ELF-1 (cell line): ENCODE measurements around the gene KAZN.
A peak's percentile ranks its signal among the peaks of the same experiment; 100 is the strongest.

Experiments used
- DNase-seq: peaks from one replicate; pipeline ENCODE4 v3.0.0-alpha.2; 2016; ENCODE audit warnings: low read depth, low spot score

The KAZN gene

GRCh38 chr1:14712136-14712535 lies 113.7 kb downstream of the KAZN start:
- no peak for DNase-seq

DNA sequence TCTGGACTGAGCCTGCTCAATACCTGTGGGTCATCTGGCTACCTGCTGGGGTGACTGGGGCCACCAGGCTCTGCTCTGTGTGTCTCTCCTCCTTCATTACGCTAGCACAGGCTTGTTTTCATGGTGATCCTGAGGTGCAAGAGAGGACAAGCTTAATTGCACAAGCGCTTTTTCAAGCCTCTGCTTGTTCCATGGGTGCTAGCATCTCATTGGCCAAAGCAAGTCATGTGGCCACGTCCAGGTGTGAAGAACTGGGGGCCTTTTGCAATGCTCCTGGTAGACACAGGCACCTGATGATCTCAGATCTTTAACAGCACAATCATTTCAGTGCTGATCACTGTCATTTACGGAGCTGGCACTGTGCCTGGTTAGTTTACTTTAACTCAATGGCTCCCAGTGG lies 114.6 kb downstream of the KAZN start:
- no peak for DNase-seq

- no peak for DNase-seq
These were observed 116.8 kb downstream of the KAZN start for GRCh38 chr1:14715266-14715665.

DNA sequence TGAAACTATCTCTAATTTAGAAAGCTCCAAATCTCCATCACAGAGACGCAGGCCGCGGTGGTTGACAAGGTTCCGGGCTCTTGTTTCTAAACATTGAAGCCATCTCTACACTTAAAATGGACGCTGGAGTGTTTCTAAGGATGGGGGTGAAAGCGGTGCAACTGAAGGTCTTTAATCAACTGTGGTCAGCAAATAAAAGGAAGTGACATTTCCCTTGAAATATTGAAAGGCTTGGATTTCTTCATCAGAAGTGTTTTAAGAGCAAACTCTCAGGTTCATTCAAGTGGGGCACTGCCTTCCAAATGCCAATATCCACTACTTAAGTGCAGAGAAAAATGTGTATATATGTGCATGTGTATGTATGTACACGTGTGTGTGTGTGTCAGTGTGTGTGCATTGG lies 117.3 kb downstream of the KAZN start:
- DNase-seq: no peak

- DNase-seq: no peak
These were observed 118.0 kb downstream of the KAZN start for GRCh38 chr1:14716474-14716873.

DNA sequence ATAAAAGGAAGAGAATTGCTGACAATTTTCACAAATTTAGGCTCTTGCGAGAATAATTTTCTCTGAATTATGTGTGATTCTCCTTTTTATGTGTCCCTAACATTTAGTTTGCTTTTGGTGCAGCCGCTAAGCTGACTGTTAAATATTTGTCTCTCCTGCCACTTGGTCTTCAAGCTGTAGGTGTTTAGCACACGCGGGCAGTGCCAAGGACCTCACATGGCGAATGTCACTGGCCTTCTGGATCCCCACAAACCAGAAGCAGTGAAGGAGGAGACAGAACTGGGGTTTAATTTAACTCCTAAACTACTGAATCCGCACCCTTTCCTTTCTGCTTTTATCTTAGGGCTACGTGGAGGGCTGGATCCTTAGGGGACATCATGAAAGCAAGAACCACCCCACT lies 120.0 kb downstream of the KAZN start:
- DNase-seq: no peak

DNA sequence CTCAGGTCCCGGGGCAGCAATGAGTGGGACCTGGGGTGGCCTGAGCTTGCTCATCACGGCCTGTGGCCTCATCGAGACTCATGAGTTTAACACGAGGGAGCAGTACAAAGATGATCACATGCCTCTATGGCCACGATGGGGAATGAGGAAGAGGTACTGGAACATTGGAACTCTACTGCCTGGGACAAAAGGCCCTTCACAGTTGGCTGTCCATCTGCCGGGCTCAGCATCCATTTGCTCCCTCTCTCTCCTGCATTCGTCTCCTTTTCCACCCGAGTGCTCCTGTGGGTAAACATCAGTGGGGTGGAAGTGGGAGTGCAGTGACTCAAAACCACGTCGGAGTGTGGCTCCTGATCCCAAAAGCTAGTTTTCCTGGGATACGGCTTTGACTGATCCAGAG lies 124.9 kb downstream of the KAZN start:
- DNase-seq: no peak

- DNase-seq: no peak
These were observed 125.8 kb downstream of the KAZN start for GRCh38 chr1:14724246-14724645.

DNA sequence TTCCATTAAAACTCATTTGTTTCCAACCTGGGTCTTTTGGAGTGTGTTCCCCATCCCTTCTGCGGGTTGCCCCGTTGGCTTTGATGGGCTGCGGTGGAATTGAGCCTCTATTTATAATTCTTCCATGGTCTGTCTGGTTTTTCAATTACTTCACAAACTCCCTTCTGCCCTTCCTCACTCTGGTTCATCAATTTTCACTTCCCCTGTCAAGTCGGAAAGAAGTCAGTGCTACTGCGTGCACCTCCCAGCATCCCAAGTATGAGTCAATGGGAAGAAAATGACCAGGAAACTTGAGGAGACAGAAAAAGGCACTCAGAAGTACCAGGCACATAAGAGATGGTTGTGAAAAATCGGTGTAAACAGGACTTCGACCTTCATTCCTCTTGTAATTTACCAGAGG lies 126.2 kb downstream of the KAZN start:
- DNase-seq: no peak

GRCh38 chr1:14725238-14725637 lies 126.8 kb downstream of the KAZN start:
- DNase-seq: no peak

- peak; percentile 58 for DNase-seq
These were observed 127.2 kb downstream of the KAZN start for GRCh38 chr1:14725695-14726094.

- no peak for DNase-seq
These were observed 128.1 kb downstream of the KAZN start for GRCh38 chr1:14726606-14727005.

DNA sequence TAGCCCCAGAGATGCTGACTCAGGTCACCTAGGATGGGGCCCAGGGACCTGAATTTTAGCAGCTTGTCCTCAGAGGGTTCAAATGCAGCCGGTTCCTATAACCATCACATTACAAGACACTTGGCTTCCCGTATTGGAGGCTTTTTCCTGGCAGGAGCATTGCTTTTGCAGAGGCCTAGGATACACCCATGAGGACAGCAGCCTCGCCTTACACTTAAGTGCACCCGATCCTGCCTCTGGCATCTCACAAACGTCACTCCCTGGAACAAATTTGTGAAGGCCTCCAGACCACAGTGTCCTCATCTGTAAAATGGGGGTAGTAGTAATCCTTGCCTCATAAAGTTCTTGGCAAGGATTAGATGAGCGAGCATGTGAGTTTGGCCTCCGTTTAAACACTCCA lies 130.0 kb downstream of the KAZN start:
- no peak for DNase-seq

GRCh38 chr1:14732728-14733047 lies 134.2 kb downstream of the KAZN start:
- no peak for DNase-seq

DNA sequence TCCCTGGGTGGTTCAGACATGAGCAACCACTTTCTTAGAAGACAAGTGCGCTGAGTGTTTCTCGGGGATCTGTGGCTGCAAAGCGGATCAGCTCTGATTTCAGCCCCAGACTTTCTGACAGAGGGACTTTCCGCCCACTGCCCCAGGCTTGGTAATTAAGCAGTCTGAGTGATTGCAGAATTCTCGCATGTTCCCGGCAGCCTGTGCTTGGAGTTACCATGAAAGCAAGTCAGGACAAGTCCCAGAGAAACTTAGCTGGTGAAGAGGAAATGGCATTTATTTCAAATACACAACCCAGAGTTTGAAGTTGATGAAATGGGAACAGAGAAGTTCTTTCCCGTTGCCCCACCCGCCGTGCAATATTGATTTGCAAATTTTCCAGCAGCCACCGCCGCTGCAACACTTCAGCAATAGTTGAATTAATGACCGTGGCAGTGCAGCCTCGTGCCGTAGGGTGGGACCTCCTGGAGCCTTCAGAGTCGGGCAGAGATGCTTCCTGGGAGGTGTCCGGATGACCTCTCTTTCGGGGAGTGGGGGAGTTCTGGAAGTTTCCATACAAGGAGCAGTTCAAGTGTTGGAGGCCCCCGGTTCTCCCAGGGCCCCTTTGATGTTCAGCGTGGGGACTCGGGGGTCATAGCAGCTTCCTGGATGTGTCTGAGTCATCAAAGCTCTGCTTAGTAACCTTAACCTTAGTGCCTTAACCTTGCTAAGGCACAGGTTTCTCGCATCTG lies 134.7 kb downstream of the KAZN start:
- peak; percentile 89 for DNase-seq

GRCh38 chr1:14733779-14734140 lies 135.3 kb downstream of the KAZN start:
- no peak for DNase-seq

- DNase-seq: no peak
These were observed 137.4 kb downstream of the KAZN start for GRCh38 chr1:14735841-14736240.

GRCh38 chr1:14737561-14738094 lies 139.1 kb downstream of the KAZN start:
- DNase-seq: no peak

- no peak for DNase-seq
These were observed 139.8 kb downstream of the KAZN start for GRCh38 chr1:14738235-14738634.

DNA sequence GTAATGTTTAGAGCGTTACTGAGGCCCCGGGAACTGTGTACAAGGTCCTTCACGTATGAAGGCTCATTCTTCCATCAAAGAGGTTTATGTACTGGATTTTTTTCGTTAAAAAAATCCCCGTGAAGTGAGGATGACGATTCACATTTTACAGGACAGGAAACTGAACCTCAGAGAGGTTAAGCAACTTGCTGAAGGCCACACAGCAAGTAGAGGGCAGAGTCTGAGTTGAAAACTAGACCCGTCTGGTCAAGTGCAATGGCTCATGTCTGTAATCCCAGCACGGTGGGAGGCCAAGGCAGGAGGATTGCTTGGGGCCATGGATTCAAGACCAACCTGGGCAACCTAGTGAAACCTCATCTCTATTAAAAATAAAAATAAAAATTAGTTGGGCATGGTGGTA lies 140.2 kb downstream of the KAZN start:
- no peak for DNase-seq

DNA sequence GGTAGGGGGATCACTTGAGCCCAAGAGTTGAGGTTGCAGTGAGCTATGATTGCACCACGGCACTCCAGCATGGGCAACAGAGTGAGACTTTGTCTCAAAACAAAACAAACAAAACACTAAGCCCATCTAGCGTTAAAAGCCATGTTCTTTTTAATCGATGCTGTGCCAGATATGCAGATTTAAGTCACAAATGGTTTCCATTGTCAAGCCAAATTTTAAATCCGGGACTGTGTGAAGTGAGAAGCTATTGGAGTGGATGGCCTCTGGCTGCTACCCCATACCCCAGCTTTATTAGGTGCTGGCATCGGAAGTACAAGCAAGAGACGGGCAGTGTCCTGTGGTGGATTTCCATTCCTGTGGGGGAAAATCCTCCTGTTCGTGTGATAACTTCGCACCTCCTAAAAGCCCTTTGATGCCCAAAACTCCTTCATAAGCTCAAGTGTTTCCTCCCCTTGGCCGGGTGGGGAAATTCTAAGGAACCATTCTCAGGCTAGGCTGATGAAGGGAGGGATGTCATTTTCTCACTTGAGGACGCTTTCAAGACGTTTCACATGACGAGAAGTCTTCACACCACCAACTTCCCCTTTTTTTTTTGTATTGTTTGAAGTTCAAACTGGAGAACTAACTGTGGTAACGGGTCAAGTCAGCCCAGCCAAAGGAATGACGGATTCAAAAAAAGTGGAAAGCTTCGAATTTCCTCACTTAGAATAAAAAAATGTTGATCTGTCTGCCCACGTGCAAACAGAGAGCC lies 140.8 kb downstream of the KAZN start:
- DNase-seq: no peak

DNA sequence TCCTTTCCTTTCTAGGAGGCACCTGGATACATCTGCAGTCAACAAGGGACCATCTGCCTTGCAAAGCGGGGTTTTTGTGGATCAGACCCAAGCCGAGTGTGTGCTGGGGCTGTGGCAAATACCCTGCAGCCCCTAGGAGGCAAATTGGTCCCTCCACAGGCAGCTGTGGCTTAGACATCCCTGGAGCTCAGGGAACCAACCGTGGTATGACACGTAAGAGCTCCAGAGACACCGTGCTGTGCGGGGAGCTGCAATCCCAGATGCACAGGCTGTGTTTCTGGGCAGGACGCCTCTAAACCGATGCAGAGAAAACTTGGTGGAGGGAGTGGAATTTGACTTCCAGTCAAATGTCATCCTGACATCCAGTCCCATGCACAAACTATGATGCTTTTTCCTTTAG lies 141.5 kb downstream of the KAZN start:
- peak; percentile 35 for DNase-seq

DNA sequence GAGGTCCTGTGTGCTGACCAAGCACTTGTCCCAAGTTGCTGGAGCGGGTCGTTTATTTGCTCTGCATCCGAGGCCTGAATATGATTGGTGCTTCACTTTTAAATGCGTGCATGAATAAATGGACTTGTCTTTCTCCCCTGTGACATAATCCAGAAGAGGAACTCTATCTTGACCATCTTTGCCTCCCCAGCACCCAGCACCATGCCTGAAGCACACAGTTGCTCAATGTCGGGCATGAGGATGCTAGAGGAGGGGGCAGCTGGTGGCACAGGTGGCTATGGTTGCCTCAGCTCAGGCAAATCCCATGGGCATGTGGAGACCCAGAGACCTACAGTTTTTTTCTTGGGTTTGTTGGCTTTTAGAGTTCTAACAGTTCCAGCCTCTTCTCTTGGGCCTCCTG lies 142.6 kb downstream of the KAZN start:
- DNase-seq: no peak
